GM23338 (cell line): ENCODE measurements around the gene CDK17. TPM values are rescaled to one million over a fixed set of nuclear protein-coding genes. Genes with fewer than 3 reads are reported as not detected.
"Not testable (repeated sequence)": the region's sequence is repeated elsewhere in the genome, so short reads cannot be mapped to it uniquely, and the experiment has no call there.

Experiments used
- ATAC-seq: fragments of 200-7000 bp; cut with Tn5 transposase; 3 replicates; pipeline ENCODE4 v1.9.1; 2020
- DNase-seq: peaks from one replicate; pipeline ENCODE4 v3.0.0-alpha.2; 2015; ENCODE audit warnings: low spot score
- H2AFZ ChIP-seq: fragments of 200-600 bp; sonication (generic); 2 replicates; pipeline ENCODE4 v1.8.0; 2016; ENCODE audit warnings: antibody characterized with exemption, mild to moderate bottlenecking, moderate library complexity
- H3F3A ChIP-seq: fragments of 200-600 bp; sonication (generic); replicated peaks from 2 replicates; pipeline ENCODE4 v1.8.0; 2017; ENCODE audit warnings: antibody characterized with exemption, mixed run types, low read depth
- H3K27ac ChIP-seq: fragments of 200-600 bp; sonication (generic); 2 replicates; pipeline ENCODE4 v1.6.1; 2016; ENCODE audit warnings: low read depth
- H3K27me3 ChIP-seq: fragments of 200-600 bp; sonication (generic); 2 replicates; pipeline ENCODE4 v1.8.0; 2016; ENCODE audit warnings: mild to moderate bottlenecking, mixed run types, moderate library complexity; ENCODE audit not compliant: insufficient read depth
- H3K36me3 ChIP-seq: fragments of 200-600 bp; sonication (generic); 2 replicates; pipeline ENCODE4 v1.8.0; 2016; ENCODE audit warnings: mild to moderate bottlenecking; ENCODE audit not compliant: insufficient read depth
- H3K4me1 ChIP-seq: fragments of 200-600 bp; sonication (generic); 2 replicates; pipeline ENCODE4 v1.8.0; 2016; ENCODE audit warnings: mild to moderate bottlenecking, moderate library complexity; ENCODE audit not compliant: insufficient read depth
- H3K4me2 ChIP-seq: fragments of 200-600 bp; sonication (generic); 2 replicates; pipeline ENCODE4 v1.7.1; 2017; ENCODE audit warnings: mixed run types
- H3K4me3 ChIP-seq: fragments of 200-600 bp; sonication (generic); 2 replicates; pipeline ENCODE4 v1.6.1; 2016; ENCODE audit warnings: mixed run types
- H3K79me2 ChIP-seq: fragments of 200-600 bp; sonication (generic); replicated peaks from 2 replicates; pipeline ENCODE4 v1.8.0; 2017; ENCODE audit warnings: mild to moderate bottlenecking; ENCODE audit not compliant: insufficient read depth
- H3K9me2 ChIP-seq: fragments of 200-600 bp; sonication (generic); 2 replicates; pipeline ENCODE4 v1.8.0; 2017; ENCODE audit not compliant: insufficient read depth
- H4K20me1 ChIP-seq: fragments of 200-600 bp; sonication (generic); replicated peaks from 2 replicates; pipeline ENCODE4 v1.8.0; 2017; ENCODE audit warnings: mild to moderate bottlenecking; ENCODE audit not compliant: insufficient read depth
- H3K27ac Mint-ChIP-seq: 2 replicates; pipeline ENCODE4 v1.8.0; 2020; ENCODE audit warnings: inconsistent platforms, mild to moderate bottlenecking, moderate library complexity, mixed read lengths
- H3K27me3 Mint-ChIP-seq: 3 replicates; pipeline ENCODE4 v1.8.0; 2022; ENCODE audit warnings: low read depth, mild to moderate bottlenecking, moderate library complexity, mixed read lengths, inconsistent platforms; ENCODE audit not compliant: insufficient read depth, poor library complexity
- H3K36me3 Mint-ChIP-seq: 3 replicates; pipeline ENCODE4 v1.8.0; 2021; ENCODE audit warnings: low read depth, mild to moderate bottlenecking, inconsistent platforms, moderate library complexity, mixed read lengths
- H3K4me1 Mint-ChIP-seq: 3 replicates; pipeline ENCODE4 v1.8.0; 2020; ENCODE audit warnings: mild to moderate bottlenecking, inconsistent platforms, mixed read lengths
- H3K4me3 Mint-ChIP-seq: 3 replicates; pipeline ENCODE4 v1.8.0; 2021; ENCODE audit warnings: moderate library complexity, mild to moderate bottlenecking, inconsistent platforms, mixed read lengths
- H3K9me3 Mint-ChIP-seq: 3 replicates; pipeline ENCODE4 v1.8.0; 2020; ENCODE audit warnings: moderate library complexity, mild to moderate bottlenecking, inconsistent platforms, mixed read lengths
- CTCF ChIP-seq, 2 experiments: fragments of 200-600 bp in 1 of 2; sonication (generic) in 1 of 2; conservative IDR thresholded peaks; 2 replicates each; pipeline versions ENCODE4 v1.5.1 to v1.6.1; 2016 to 2017; ENCODE audit warnings: antibody characterized with exemption in 2 of 2, low read depth in 2 of 2, mild to moderate bottlenecking in 2 of 2, moderate library complexity in 1 of 2
- POLR2AphosphoS5 ChIP-seq: IDR thresholded peaks from 2 replicates; pipeline ENCODE4 v1.6.1; 2016; ENCODE audit warnings: antibody characterized with exemption, low read depth
- REST ChIP-seq: IDR thresholded peaks from one replicate; pipeline ENCODE4 v1.6.1; 2018; ENCODE audit warnings: antibody characterized with exemption; ENCODE audit not compliant: unreplicated experiment
- ZNF114 ChIP-seq: fragments of 250-450 bp; sonication (Bioruptor Pico); IDR thresholded peaks from 2 replicates; pipeline ENCODE4 v1.5.0; 2020; ENCODE audit warnings: mild to moderate bottlenecking, moderate library complexity
- polyA plus RNA-seq: library from polyadenylated mRNA; unstranded; fragments of >200 nt; fragmentation: Nextera tagmentation; extraction: Ambion mirVana; gene quantifications from 2 replicates; pipeline ENCODE4 v1.2.1, GENCODE V29; 2016
- total RNA-seq: library from RNA; depleted of rRNA; stranded (reverse); fragments of >200 nt; shearing (Covaris generic); gene quantifications from 2 replicates; pipeline ENCODE4 v1.2.3, GENCODE V29; 2014
- TF ChIP-seq, protein P1 (sequence below): IDR thresholded peaks from 2 replicates; pipeline ENCODE4 v1.6.1; 2016; ENCODE audit warnings: antibody characterized with exemption

CDK17 gene
- total and polyA plus RNA-seq, 2 experiments from 2014 or later, result 7.6 to 34.2 TPM

- Mint-ChIP-seq H3K27ac (no peak overlapping the region), H3K4me1 (peaks cover 7% of the 10 kb centered on the region), H3K36me3 (peaks cover 18% of the 10 kb centered on the region; the same call in 2 of the 3 replicates), H3K9me3 (peaks cover 12% of the 10 kb centered on the region; the same call in 2 of the 3 replicates), H3K4me3 (no peak overlapping the region), H3K27me3 (peaks cover 4% of the 10 kb centered on the region)
- 0 out of 2 replicates have a peak, but pooled peaks cover 3% of the 10 kb centered on the region for H3K4me1 ChIP-seq
- TF ChIP-seq CTCF (conservative IDR thresholded peaks at IDR 0.05; ENCODE audit: low read depth in 2 of 2) (no peak), POLR2AphosphoS5 (no peak), ZNF114 (no peak), REST (no peak)
- TF ChIP-seq, protein P1, sequence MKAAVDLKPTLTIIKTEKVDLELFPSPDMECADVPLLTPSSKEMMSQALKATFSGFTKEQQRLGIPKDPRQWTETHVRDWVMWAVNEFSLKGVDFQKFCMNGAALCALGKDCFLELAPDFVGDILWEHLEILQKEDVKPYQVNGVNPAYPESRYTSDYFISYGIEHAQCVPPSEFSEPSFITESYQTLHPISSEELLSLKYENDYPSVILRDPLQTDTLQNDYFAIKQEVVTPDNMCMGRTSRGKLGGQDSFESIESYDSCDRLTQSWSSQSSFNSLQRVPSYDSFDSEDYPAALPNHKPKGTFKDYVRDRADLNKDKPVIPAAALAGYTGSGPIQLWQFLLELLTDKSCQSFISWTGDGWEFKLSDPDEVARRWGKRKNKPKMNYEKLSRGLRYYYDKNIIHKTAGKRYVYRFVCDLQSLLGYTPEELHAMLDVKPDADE, result no peak
- no peak overlapping the region for H3K27ac ChIP-seq
- H2AFZ ChIP-seq, result no peak overlapping the region
- no peak overlapping the region for H3K4me3 ChIP-seq
- no peak overlapping the region for H3K4me2 ChIP-seq
- no peaks in the 10 kb centered on the region for H3K27me3 ChIP-seq
- H4K20me1 ChIP-seq, result peaks cover 3% of the 10 kb centered on the region; the same call in 1 of the 2 replicates
- no peaks in the 10 kb centered on the region for H3K9me2 ChIP-seq
- DNase-seq (no peak), ATAC-seq (peak; percentile 54)
- H3K36me3 ChIP-seq, result no peaks in the 10 kb centered on the region
- no peaks in the 10 kb centered on the region for H3F3A ChIP-seq
- peaks cover 88% of the 10 kb centered on the region for H3K79me2 ChIP-seq
Observed at GRCh38 chr12:96347130-96347699, 53.0 kb downstream of the CDK17 start.

GRCh38 chr12:96346716-96347115 is 53.5 kb downstream of the CDK17 start:
- not testable (repeated sequence) for H3K36me3 ChIP-seq, H3F3A ChIP-seq, H3K27me3 Mint-ChIP-seq, H3K27ac ChIP-seq, H3K4me1 ChIP-seq, H3K4me3 ChIP-seq, ATAC-seq, H3K27ac Mint-ChIP-seq, H3K4me2 ChIP-seq, H2AFZ ChIP-seq, H3K27me3 ChIP-seq, DNase-seq, H3K9me2 ChIP-seq, H4K20me1 ChIP-seq, H3K4me3 Mint-ChIP-seq, H3K4me1 Mint-ChIP-seq
- peaks cover 18% of the 10 kb centered on the region; the same call in 2 of the 3 replicates for H3K36me3 Mint-ChIP-seq
- peaks cover 88% of the 10 kb centered on the region for H3K79me2 ChIP-seq
- H3K9me3 Mint-ChIP-seq, result peaks cover 12% of the 10 kb centered on the region; the same call in 2 of the 3 replicates
